NCI-H146 (cell line): ENCODE results near the gene RNPS1.

Experiments used
- DNase-seq: peaks from one replicate; lab custom pipeline; 2025; lab: John Stamatoyannopoulos, UW

The RNPS1 gene, protein sequence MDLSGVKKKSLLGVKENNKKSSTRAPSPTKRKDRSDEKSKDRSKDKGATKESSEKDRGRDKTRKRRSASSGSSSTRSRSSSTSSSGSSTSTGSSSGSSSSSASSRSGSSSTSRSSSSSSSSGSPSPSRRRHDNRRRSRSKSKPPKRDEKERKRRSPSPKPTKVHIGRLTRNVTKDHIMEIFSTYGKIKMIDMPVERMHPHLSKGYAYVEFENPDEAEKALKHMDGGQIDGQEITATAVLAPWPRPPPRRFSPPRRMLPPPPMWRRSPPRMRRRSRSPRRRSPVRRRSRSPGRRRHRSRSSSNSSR

GRCh38 chr16:2267913-2268666 is at the start of gene RNPS1:
TSS of gene RNPS1 (minus strand) at chr16:2268126. CDS start at chr16:2264643, 3,483 bp downstream.
- peak; percentile 96 for DNase-seq

- no peak for DNase-seq
Observed at GRCh38 chr16:2317231-2318020, 49.5 kb upstream of the RNPS1 start.

- DNase-seq: no peak
Observed at GRCh38 chr16:2308089-2308962, 40.4 kb upstream of the RNPS1 start.

- DNase-seq: no peak
Observed at GRCh38 chr16:2299915-2300192, 31.9 kb upstream of the RNPS1 start.

DNA sequence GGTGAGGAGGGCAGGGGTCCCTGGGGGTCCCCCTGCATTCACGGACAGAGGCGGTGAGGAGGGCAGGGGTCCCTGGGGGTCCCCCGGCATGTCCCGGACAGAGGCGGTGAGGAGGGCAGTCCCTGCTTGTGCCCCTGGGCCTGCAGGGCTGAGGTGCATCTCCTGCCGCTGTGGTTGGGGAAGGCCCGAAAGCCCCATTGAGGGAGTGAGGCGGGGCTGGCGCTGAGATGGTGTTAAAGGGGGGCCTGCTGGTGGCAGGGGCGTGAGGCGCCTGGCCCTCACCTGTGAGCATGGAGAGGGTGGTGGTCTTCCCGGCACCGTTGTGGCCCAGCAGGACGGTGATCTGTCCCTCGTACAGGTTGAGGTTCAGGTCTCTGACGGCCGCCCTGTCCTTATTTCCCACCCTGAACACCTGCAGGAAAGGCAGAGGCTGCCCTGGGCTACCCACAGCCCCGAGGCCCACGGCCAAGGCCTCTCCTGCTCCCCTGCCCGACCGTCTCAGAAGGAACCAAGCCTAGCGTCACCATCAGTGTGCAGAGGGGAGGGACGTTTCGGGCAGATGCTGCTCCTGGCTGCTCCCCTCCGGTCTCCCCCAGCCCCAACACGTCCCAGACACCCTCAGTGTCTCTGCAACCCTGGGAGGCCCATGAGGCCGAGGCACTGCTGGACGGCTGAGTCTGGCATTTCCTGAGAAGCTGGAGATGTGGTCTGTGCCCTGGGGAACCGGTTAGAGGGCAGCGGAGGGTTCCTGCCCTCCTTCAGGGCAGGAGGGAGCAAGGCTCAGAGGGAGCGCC is 31.4 kb upstream of the RNPS1 start:
- no peak for DNase-seq

- DNase-seq: no peak
Observed at GRCh38 chr16:2298621-2299020, 30.7 kb upstream of the RNPS1 start.

DNA sequence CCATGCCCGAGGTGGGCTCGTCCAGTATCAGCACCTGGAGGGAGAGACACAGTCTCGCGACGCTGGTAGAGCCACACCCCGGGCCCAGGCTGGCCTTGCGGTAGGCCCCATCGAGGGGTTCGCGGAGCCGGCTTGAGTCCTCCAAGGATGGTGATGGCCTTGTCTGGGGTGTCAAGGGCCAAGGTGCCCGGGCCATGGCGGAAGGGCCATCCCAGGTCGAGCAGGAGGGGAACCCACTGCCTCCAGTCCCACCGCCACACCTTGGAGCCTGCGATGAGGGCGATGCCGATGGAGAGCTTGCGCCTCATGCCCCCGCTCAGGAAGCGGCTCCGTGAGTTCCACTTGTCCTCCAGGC is 29.6 kb upstream of the RNPS1 start:
- no peak for DNase-seq

DNA sequence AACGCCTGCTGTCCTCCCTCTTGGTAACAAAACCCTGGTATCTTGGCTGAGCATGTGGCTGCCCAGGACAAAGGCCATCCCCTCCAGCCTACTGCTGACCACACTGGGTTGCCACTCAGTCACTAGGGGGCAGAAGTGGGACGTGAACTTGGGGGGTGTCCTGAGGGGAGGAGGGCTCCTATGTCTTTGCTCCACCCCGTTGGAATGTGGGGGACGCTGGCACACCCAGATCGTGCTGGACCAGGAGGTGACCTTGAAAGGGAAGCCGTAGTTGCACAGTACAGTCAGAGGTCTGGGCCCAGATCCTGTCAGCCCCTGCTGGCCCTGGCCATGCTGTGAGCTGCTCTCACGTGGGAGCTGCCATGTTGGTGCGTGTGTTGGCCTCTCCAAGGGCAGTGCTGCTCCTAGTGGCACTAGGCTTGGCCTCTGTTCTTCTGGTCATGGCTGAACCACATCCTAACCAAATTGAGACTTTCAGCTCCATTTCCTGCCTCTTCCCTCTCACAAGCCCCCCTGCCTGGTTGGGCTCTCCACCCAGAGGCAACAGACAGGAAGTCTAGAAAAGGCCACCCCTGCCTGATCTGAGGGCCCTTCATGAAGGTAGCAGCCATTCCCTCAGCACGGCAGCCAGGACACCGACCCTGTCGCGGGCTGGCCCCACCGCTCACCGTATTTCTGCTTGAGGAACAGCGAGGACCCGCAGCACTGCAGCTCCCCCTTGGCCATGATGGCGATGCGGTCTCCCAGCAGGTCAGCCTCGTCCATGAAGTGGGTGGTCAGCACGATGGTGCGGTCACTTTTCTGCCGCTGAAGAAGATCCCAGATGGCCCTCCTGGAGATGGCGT is 29.0 kb upstream of the RNPS1 start:
- peak; percentile 38 for DNase-seq

GRCh38 chr16:2295056-2295798 is 27.3 kb upstream of the RNPS1 start:
- no peak for DNase-seq

DNA sequence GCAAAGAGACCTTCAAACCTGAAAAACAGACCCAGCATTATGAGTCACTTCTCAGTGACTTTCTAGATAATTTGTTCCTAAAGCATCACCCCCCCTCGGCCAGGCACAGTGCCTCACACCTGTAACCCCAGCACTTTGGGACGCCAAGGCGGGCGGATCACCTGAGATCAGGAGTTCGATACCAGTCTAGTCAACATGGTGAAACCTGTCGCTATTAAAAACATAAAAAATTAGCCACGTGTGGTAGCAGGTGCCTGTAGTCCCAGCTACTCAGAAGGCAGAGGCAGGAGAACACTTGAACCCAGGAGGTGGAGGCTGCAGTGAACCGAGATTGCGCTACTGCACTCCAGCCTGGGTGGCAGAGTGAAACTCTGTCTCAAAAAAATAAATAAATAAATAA is 24.3 kb upstream of the RNPS1 start:
- DNase-seq: no peak

DNA sequence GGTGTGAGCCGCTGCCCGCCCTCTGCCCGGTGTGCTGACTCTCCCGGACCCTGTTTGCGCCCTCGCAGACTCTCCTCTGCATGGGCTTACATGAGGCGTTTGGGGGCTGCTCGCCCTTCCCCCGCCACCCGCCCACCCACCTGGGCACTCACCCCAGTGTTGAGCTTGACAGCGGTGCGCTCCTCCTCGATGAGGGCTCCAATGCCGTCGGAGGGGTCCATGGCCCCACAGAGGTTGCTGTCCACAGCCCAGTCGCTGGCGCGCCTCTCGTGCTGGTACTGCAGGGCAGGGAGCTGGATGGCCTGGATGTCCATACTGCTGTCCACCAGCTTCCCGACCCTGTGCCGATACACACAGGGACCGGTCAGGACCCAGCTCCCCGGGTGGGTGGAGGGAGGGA is 21.4 kb upstream of the RNPS1 start:
- DNase-seq: no peak

GRCh38 chr16:2288726-2289125 is 20.8 kb upstream of the RNPS1 start:
- no peak for DNase-seq

GRCh38 chr16:2287916-2288547 is 20.1 kb upstream of the RNPS1 start:
- DNase-seq: no peak

DNA sequence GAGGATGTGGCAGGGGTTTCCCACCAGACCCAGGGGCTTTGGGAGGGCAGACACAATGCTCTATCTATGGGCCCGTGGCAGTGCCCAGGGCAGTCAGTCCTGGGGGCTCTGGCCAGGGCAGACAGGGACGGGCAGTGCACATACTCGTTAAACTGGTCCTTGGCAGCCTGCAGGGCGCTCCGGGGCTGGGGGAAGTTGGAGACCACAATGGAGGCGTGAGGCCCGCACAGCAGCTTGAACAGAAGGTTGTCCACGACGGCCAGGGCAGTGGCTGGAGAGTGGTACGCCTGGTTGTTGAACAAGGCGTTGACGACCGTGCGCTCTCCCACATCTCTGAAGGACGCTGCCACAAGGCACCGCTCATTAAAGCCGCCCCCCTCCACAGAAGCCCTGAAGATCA is 18.6 kb upstream of the RNPS1 start:
- no peak for DNase-seq

DNA sequence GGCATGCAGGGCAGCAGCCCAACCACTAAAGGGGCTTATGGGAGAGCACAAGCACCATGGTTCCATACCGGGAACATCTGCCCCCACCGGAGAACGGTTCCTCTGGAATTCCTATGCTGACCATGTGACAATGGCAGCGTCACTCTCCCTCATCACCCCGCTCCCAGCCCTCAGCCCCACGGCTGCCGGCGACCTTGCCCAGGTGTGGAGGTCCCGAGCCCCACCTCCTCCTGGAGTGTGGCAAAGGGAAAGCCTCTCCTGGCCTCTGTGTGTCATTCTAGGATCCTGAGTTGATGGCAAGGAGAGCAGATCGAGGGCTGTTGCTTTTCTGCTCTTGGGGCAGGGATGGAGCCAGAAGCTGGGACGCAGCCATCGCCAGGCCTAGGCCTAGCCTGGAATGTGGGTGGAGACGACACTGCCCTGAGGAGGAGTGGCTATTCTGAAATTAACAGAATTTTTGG is 17.8 kb upstream of the RNPS1 start:
- DNase-seq: no peak

GRCh38 chr16:2284797-2285576 is 17.1 kb upstream of the RNPS1 start:
- no peak for DNase-seq

- DNase-seq: no peak
Observed at GRCh38 chr16:2284001-2284770, 16.3 kb upstream of the RNPS1 start.
